Ishikawa (cell line): ENCODE results near the gene KCNC3.

Experiments used
- CEBPB ChIP-seq: IDR thresholded peaks from 2 replicates; pipeline ENCODE4 v1.6.1; 2012
- CREB1 ChIP-seq: IDR thresholded peaks from 2 replicates; pipeline ENCODE4 v1.6.1; 2012; ENCODE audit warnings: low read depth
- EP300 ChIP-seq: IDR thresholded peaks from 2 replicates; pipeline ENCODE4 v1.6.1; 2012; ENCODE audit warnings: borderline replicate concordance
- RAD21 ChIP-seq: IDR thresholded peaks from 2 replicates; pipeline ENCODE4 v1.6.1; 2012; ENCODE audit warnings: low read depth
- TAF1 ChIP-seq: IDR thresholded peaks from 2 replicates; pipeline ENCODE4 v1.6.1; 2012; ENCODE audit warnings: low read depth, mild to moderate bottlenecking
- TCF12 ChIP-seq: IDR thresholded peaks from 2 replicates; pipeline ENCODE4 v1.6.1; 2012; ENCODE audit warnings: low read depth
- YY1 ChIP-seq: IDR thresholded peaks from 2 replicates; pipeline ENCODE4 v1.6.1; 2012; ENCODE audit warnings: low read depth
- TF ChIP-seq, protein P1 (sequence below): IDR thresholded peaks from 2 replicates; pipeline ENCODE4 v1.6.1; 2012; ENCODE audit warnings: low read depth, mild to moderate bottlenecking

DNA sequence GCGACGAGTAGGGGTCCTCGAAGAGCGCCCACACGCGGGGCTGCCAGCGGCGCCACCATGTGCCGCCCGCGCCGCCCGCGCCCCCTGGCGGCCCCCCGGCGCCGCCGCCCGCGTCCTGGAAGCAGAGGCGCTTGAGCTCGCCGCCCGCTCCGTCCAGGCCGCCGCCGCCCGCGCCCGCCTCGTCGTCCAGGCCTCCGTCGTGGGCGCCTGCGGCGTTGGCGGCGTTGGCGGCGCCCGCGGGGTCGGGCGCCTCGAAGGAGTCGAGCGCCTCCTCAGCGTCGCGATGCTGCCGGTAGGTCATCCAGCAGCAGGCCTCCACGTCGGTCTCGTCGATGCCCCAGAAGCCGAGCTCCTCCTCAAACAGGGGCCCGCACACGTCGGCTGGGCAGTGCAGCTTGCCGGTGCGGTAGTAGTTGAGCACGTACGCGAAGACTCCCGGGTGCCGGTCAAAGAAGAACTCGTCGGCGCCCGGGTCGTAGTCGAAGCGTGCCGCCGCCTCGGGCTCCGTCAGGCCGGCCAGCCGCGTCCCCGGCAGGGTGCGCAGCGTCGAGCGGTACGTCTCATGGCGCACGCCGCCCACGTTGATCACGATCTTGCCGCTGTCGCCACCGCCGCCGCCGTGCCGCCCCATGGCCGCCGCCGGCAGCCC lies 829 bp downstream of the KCNC3 start:
- TF ChIP-seq, protein P1, sequence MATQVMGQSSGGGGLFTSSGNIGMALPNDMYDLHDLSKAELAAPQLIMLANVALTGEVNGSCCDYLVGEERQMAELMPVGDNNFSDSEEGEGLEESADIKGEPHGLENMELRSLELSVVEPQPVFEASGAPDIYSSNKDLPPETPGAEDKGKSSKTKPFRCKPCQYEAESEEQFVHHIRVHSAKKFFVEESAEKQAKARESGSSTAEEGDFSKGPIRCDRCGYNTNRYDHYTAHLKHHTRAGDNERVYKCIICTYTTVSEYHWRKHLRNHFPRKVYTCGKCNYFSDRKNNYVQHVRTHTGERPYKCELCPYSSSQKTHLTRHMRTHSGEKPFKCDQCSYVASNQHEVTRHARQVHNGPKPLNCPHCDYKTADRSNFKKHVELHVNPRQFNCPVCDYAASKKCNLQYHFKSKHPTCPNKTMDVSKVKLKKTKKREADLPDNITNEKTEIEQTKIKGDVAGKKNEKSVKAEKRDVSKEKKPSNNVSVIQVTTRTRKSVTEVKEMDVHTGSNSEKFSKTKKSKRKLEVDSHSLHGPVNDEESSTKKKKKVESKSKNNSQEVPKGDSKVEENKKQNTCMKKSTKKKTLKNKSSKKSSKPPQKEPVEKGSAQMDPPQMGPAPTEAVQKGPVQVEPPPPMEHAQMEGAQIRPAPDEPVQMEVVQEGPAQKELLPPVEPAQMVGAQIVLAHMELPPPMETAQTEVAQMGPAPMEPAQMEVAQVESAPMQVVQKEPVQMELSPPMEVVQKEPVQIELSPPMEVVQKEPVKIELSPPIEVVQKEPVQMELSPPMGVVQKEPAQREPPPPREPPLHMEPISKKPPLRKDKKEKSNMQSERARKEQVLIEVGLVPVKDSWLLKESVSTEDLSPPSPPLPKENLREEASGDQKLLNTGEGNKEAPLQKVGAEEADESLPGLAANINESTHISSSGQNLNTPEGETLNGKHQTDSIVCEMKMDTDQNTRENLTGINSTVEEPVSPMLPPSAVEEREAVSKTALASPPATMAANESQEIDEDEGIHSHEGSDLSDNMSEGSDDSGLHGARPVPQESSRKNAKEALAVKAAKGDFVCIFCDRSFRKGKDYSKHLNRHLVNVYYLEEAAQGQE = no peak
- TF ChIP-seq CREB1 = no peak
- TF ChIP-seq RAD21 = no peak
- TF ChIP-seq TCF12 = no peak
- no peak for TF ChIP-seq EP300
- no peak for TF ChIP-seq TAF1
- TF ChIP-seq YY1 = no peak
- TF ChIP-seq CEBPB = no peak
